ENCODE measurements around the gene DYNC2LI1.
"Not testable (repeated sequence)": the region's sequence is repeated elsewhere in the genome, so short reads cannot be mapped to it uniquely, and the experiment has no call there.

DYNC2LI1 gene

DNA sequence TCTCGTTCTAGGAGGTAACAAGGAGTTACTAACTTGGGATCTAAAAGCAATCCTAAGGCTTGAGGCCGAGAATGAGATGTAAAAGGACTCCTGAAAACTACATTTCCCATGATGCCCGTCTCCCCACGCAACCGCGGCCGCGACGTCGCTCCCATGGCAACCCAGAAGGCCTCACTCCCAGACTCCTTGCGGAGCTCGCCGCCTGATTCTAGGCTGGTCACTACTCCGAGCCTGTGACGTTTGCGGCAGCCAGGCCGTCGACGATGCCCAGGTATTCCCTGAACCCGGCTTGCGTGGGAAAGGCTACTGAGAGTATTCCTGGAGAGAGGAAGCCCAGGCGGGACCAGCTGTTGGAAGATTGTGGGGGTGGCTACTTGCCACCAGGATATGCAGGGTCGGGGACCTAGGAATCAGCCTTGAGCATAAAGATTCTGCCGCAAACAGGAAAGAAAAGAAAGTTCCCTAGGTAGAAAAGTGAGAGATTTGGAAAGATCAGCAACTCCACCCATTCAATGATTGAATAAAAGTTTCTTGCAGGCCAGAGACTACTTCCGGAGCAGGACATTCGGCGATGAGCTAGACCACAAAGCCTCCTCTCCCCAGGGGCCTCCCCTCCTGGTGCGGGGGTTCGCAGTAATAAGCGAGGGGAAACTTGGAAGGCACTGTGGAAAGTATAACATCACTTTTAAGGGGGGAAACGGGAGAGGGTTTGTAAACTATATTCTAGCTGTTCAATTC lies at the start of gene DYNC2LI1:
DYNC2LI1 (plus strand) TSS at position 164 of the 738 bp plus-strand sequence; CDS start at position 264, 100 bp downstream.
- DNase-seq (ENCODE audit: low read depth in 3 of 3), result peak; percentile 64 to 84 (median 72)

DNA sequence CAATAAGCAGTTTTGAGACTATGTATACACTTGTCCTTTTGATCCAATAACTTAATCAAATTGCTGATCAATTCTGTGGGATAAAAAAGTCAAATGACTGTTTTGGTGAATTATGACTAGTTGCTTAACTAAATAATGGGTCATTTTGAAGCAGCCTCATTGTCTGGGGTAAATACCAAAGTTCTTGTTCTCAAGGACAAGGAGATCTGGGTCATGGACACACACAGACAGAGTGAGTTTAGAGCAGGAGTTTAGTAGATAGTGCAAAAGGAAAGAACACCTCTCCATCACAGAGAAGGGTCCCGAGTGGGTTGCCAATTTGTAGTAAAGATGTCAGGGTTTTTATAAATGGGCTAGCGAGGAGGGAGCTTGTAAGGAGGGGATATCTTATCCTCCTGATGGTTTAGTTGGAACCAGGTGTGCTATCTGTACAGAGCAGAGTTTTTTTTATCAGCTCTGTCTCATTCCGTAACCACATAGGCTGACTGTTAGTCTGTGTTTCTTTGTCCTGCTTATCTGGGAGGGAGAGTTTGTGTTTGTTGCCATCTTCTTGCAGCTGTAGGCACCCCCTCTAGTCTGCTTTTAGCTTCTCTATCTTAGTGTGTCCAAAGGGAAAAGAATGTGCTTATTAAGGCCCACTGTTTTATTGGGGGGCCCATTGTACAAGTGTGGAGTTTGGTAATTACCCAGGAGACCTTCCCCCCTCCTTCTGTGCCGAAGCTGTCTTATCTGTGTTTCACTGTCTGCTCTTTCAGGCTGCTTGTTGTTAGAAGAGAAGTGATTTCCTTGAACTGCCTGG lies 48.9 kb upstream of the DYNC2LI1 start:
- DNase-seq (ENCODE audit: low read depth in 3 of 3), result no peak

DNA sequence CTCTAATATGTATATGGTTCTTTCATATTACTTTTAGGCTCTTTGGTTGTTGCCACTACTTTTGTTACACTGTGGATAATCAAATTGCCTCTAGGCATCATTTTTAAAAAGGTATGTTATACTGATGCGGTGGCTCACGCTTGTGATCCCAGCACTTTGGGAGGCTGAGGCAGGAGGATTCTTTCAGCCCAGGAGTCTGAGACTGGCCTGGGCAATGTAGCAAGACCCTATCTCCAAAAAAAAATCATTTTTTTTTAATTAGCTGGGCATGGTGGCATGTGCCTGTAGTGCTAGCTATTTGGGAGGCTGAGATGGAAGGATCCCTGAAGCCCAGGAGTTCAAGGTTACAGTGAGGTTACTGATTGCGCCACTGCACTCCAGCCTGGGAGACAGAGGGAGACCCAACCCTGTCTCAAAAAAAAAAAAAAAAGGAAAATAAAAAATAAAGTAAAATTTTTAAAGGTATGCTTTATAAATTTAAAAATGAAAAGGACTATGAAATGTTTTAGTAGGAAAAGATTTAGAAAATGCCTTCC lies 48.1 kb upstream of the DYNC2LI1 start:
- no peak for DNase-seq (ENCODE audit: low read depth in 3 of 3)

DNA sequence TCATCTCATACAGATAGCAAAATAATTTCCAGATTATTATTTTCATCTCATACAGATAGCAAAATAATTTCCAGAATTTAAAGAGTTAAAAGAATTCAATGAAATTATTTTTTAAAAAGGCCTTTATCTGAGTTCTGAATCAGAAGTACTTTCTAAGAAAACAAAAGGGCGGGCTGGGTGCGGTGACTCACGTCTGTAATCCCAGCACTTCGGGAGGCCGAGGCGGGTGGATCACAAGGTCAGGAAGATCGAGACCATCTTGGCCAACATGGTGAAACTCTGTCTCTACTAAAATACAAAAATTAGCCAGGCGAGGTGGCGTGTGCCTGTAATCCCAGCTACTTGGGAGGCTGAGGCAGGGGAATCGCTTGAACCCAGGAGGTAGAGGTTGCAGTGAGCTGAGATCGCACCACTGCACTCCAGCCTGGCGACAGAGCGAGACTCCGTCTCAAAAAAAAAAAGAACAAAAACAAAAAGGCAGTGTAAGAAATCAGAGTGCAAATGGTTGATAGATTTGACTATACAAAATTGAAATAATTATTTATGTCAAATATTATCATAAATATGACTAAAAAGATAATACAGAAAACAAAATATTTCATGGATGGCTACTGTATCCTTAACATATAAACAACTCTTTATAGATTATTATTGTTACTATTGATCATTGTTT lies 46.7 kb upstream of the DYNC2LI1 start:
- not testable (repeated sequence) for DNase-seq (ENCODE audit: low read depth in 3 of 3)

DNA sequence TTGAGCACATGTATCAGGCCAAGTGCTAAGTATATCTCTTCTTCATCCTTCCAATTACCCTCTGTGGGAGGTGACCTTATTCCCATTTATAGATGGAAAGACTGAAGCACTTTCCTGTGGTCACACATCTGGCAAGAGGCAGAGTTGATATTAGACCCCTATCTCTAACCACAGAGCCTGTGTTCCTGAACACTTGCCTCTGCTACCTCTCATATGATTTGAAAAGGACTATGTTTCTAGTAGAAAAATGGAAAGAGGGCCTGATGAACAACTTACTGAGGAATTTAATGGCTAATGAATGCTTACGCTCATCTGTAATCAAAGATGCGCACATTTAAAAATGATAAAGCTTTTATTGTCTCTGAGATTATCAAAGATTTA lies 46.2 kb upstream of the DYNC2LI1 start:
- no peak for DNase-seq (ENCODE audit: low read depth in 3 of 3)

DNA sequence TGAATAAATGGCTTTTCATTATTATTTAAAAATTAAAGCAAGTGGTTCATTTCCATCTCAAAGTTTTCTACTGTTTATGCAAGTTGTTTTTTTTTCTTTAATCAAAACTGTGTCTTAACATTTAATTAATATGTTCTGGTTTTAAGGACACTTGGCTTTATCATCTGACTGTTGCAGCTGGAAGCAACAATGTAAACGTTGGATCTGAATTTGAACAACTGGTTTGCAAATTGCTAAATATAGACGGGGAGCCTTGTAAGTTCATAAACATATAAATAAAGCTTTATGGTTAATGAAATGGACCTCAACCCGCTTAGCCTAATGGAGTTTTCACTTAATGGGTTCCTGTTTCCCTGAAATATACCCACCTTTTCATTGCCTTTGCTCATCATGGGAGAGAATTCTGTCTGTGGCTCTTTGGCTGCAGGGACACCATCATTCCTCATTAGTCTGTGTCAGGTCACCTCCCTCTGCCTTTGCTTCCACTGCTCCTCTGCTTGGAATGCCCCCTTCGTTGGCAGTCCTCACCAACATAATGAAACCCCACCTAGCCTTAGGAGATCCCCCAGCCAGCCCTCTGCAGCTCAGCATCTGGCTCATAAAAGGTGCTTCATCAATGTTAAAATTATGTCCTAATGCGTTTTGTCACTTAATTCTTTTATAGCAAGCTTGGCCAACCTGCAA lies 44.2 kb upstream of the DYNC2LI1 start:
- no peak for DNase-seq (ENCODE audit: low read depth in 3 of 3)

DNA sequence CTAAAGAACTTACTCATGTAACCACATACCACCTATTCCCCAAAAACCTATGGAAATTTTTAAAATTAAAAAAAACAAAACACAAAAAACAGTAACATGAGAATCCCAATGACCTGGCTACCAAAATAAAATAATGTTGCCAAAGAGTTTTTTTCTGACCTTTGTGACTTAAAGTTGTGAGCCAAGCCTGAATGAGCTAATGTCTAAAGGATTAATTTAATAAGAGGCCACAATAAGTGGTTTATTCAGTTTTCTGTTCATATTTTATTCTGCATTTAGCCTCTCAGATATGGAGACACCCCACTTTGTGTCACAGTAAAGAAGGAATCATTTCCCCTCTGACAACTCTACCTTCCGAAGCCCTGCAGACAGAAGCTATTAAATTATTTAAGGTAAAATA lies 42.6 kb upstream of the DYNC2LI1 start:
- no peak for DNase-seq (ENCODE audit: low read depth in 3 of 3)

DNA sequence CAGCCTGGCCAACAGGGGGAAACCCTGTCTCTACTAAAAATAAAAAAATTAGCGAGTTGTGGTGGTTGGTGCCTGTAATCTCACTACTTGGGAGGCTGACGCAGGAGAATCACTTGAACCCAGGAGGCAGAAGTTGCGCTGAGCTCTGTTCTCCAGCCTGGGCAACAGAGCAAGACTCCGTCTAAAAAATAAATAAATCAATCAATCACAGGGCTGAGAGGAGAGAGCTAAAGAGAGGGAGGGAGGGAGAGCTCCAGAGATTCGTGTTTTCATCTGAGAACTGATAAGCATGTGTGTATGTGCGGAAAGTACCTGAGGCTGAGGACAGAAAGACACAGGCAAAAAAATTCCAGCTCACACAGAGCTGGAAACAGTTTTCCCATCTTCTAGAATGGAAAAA lies 37.2 kb upstream of the DYNC2LI1 start:
- no peak for DNase-seq (ENCODE audit: low read depth in 3 of 3)

DNA sequence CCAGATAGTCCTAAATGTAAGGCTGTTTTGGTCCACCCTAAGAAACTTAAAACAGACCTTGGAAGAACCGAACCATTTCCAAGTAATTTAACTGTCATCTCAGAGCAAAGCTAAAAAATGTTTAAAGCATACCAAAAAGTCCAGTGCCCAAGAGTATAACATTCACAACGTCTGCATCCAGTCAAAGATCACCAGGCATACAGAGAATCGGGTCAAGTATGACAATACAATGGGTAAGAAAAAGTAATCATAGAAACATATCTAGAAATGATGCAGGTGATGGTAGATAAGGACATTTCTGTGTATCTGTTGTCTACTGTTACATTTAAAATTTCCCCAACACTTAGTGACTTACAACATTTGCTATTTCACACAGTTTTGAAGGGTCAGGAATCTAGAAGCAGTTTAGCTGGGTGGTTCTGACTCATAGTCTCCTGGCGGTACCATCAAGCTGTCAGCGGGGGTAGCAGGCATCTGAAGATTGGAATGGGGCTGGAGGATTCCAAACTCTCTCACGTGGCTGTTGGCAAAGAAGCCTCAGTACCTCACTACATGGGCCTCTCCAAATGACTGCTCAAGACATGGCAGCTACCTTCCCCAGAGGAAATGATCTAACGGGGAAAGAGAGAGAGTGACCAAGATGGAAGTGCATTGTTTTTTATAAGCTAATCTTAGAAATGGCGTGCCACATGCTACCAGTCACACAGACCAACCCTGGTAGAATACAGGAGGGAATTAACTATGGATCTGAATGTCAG lies 36.6 kb upstream of the DYNC2LI1 start:
- no peak for DNase-seq (ENCODE audit: low read depth in 3 of 3)

DNA sequence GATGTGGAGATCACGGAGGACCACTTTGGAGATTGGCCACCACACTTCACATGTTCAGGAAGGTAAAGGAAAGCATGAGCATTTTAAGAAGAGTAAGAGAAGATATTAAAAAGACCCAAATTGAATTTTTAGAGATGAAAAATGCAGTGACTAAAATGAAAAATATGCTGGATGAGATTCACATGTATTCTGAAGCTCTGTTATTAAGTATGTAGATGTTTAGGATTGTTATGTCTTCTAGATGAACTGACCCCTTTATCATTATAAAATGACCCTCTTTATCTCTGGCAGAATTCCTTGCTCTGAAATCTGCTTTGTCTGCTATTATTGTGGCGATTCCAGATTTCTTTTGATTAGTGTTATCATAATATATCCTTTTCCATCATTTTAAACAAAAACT lies 36.0 kb upstream of the DYNC2LI1 start:
- no peak for DNase-seq (ENCODE audit: low read depth in 3 of 3)

DNA sequence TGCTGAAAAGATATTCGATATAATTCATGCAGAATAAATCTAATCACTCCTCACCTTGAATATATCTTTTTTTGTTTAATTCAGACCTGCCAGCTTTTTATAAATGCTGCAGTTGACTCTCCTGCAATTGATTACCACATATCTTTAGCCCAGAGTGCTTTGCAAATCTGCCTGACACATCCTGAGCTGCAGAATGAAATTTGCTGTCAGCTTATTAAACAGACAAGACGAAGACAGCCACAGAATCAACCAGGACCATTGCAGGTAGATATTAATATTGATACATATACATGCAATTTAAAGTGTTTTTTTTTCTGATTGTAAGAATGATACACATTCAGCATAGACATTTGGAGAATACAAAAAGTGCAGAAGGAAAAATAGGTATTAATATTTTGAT lies 35.6 kb upstream of the DYNC2LI1 start:
- DNase-seq (ENCODE audit: low read depth in 3 of 3), result no peak

DNA sequence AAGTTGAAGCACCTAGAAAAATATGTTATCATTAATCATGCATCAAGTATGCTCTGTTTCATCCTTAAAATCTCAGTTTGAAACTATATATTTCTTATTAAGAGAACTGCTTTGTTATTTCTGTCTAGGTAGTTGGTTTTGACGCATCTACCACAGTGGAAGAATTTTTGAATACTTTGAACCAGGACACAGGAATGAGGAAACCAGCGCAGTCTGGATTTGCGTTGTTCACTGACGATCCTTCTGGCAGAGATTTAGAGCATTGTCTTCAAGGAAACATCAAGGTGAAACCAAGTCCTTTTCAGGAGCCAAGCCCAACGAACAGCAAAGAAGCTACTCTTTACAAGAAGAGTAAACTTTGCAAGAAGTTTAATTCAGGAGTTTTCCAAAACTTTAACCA lies 30.1 kb upstream of the DYNC2LI1 start:
- no peak for DNase-seq (ENCODE audit: low read depth in 3 of 3)

DNA sequence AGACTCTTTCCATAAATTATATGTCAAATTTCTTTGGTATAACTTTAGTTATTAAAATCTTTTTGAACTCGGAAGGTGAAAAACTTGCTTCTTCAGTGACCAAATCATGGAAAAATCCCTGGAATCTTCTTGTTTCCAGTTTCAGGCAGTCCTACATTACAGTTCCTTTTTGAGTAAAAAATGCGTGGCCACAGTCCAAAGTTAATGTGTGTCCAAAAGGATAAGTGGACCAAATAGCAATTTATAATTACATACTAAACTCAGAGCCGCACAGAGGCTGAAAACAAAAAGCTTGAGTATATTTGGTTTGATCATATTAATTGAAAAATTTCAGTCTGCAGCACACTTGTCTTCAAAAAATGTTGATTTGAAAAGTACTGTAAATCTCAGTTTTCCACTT lies 28.4 kb upstream of the DYNC2LI1 start:
- DNase-seq (ENCODE audit: low read depth in 3 of 3), result no peak

DNA sequence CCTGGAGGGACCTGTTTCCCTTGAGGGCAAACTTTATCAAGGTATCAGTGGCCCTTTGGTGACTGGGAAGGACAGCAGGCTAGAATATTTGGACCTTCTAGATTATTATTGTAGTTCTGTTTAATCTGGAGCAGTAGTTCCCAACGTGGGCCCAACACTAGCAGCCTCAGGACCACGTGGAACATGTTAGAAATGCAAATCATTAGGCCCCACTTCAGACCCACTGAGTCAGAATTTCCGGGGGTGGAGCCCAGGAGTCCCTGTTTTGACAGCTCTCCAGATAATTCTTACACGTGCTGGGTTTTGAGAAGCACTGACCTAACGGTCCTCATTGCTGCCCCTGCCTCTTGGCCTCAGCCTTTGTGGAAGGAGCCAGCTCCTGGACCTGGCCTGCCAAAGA lies 25.5 kb upstream of the DYNC2LI1 start:
- DNase-seq (ENCODE audit: low read depth in 3 of 3), result peak in 1 of 3 experiments; percentile 44

DNA sequence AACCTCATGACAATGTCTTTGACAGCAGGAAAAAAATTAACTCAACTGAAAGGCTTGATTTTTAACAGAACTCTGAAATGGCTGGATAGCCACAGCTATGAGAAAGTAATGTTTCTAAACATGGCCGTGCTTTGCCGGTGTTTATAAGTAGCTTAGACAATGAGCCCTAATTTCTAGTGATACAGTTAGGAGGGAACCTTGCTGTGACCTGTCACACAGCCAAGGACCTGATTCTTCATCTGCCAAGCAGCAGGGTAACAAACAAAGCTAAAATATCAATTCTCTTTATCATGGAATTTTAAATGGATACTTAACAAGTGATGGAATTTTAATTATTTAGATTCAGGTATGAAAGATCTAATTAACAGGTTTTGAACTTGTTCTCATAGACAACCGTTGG lies 24.3 kb upstream of the DYNC2LI1 start:
- no peak for DNase-seq (ENCODE audit: low read depth in 3 of 3)

DNA sequence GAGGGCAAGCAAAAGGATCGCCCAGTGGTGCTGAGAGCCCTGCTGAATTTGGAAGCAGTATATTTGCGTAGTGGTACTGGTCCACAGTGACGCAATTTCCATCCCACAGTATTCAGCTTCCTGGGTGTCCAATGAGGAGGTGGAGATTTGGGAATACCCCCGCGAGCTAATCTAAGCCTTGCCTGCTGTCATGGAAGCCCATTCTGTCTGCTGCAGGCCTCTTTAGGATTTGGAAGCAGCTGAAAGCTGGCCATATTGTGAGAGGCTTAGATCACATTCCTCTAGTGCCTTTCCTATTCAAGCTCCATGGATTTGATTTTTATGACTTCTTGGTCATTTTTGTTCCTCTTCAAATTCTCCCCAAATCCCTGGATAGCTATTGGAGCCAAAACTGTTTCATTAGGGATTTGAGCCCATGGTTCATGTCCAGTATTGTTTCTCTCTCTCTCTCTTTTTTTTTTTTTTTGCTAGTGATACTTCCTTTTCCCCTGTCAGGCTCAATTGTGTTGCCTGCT lies 22.3 kb upstream of the DYNC2LI1 start:
- no peak for DNase-seq (ENCODE audit: low read depth in 3 of 3)

DNA sequence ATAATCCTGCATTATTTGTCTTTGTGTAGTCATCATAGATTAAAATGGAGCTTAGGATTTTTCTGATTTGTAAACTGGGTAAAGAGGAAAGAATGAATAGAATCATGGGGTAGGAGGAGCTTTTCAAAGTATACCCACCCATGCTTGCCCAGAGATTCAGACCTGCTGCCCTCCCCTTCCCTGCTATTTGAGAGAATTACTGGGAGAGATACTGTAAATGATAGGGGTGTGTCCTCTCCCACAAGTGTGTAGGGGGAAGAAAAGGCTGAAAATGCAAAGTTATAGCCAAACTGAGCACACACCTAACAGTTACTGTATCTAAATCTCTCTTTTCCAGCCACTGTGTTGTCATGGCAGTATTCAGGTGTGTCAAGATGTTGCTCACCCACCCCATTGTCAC lies 21.5 kb upstream of the DYNC2LI1 start:
- no peak for DNase-seq (ENCODE audit: low read depth in 3 of 3)

DNA sequence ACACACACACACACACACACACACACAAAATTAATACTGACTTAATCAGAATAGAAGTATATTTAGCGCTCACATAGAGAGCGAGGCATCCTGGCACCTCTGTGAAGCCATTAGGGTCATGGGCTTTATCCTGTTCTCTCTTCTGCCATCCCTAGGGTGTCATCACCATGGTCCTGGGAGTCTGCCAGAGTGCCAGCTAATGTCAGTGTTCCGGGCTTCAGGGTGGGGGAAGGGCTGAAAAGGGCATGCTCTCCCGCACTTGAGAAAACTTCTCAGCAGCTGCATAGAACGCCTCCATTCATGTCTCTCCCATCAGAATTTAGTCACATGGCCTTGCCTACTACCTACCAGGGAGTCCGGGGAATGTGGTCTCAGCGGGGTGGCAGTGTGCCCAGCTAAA lies 19.7 kb upstream of the DYNC2LI1 start:
- DNase-seq (ENCODE audit: low read depth in 3 of 3), result no peak

DNA sequence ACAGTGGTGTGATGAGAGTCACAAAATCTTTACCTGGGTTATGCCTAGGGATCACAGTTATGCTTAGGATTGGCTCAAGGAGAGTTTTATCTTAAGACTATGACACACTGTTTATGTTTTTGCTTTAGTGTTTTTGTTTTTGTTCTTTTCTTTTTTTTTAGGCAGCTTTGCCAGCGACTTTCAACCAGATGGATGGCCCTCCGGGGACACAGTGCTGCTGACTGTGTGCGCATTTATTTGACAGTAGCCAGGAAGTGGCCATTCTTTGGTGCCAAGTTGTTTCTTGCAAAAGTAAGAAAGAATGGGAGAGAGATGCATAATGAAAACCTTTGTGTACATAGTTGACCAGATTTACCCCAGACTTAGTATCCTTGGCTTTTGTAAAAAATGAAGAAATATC lies 15.1 kb upstream of the DYNC2LI1 start:
- DNase-seq (ENCODE audit: low read depth in 3 of 3), result no peak

DNA sequence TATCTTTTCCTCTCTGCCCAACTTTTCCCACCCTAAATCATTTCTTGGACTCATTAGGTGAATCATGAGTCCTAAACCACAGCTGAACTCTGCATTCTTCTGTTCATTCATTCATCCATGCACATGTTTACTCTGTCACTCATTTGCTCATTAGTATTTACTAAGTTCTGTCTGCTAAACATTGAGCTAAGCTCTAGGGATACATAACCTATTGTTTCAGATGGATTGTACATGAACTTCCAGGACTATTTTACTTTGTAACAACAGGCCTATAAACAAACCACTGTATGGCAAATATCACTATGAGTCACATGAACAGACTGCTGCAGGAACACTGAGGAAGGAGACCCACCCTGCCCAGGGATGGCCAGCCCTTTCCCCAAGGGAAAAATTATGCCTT lies 14.6 kb upstream of the DYNC2LI1 start:
- DNase-seq (ENCODE audit: low read depth in 3 of 3), result no peak

DNA sequence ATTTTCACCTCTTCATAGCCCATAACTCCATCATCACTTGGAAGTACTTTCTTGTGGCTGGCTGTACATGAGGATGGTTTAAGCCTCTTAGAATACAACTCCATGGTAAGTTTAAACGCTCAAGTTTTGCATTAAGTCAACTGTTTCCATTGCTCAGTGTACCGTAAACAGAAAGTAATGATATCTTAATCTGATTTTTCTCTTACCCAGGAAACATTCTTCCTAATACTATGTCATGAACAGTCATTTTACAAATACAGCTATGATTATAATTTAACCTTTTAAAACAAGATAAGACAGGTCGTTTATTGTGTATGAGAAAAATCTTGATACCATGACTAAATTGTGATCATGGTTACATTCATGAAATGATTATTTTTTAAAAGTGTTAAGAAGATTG lies 11.6 kb upstream of the DYNC2LI1 start:
- DNase-seq (ENCODE audit: low read depth in 3 of 3), result no peak

Measured in stimulated activated CD4-positive, alpha-beta T cell treated with anti-CD3 and anti-CD28 coated beads, TNF-alpha, amount 100 ng/mL, for 24 hours (primary cell).